HG02678 (cell line): ENCODE measurements around the gene COTL1.

ENCODE experiments used
- ATAC-seq: cut with Tn5 transposase; IDR thresholded peaks from one replicate; pipeline ENCODE4 v1.9.1; 2021; ENCODE audit warnings: mild to moderate bottlenecking, moderate library complexity; ENCODE audit not compliant: unreplicated experiment

The COTL1 gene

DNA sequence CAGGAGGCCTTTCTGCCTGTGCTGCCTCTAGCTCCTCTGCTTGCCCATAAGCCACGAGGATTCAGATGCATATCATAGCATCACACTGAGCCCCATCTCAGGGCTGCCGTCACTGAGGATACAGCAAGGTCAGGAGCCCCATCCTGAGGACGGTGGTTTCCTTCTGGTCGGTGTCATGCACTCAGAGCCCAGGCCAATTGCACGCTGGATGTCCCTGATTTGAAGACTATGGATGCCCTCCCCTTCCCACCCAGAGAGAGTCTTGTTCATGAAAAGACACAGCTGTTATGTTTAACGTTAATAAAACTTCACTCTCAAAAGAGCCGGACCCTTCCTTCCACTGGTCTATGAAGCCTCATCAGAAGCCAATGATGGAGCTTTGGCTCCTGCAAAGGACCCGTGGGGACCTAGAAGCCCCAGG, 19.9 kb downstream of the COTL1 start:
- no peak for ATAC-seq

- ATAC-seq = no peak
Observed at GRCh38 chr16:84597528-84597896, 20.4 kb downstream of the COTL1 start.

DNA sequence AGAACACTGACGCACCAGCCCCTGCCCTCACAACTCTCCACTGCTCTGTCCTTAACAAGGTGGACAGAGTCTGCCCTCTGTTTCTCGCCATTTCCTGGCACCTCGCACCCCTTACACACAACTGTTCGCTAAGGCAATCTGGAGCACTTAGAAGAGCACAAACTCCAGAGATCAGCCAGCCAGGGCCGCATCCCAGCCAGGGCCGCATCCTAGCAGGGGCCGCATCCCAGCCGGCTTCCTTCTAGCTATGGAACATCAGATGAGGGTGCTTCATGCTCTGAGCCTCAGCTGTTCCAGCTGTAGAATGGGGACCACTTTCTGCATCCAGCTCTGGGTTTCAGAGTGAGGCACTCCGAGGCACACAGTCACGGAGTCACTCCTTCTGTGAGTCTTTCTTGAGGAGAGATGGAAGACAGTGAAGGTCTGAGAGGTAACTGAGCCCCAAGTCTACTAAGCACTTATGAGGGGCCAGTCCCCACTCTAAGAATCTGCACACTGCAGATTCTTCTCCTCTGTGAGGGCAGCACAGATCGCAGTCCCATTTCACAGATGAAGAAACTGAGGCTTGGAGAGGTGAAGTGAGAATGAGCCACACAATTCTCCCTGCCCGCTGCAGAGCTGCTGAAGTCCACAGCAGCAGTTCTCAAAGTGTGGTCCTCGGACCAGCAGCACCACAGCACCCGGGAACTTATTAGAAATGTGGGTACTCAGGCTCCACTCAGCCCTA, 20.9 kb downstream of the COTL1 start:
- ATAC-seq = no peak

DNA sequence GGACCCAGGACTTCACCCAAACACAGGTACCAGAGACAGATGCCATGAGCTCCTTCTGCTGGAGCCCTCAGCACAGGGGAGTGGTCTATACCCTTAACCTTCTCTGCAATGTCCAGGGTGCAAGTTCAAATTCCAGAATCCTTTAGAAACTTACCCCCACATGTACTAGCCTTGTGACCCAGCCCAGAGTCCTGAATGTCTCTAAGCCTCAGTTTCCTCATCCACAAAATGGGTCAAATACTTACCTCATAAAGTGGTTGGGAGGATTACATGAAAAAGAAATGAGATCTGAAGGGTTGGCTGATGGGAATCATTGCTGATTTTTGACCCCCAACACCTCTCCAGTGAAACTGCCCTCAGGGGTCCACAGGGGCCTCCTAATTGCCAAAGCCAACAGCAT, 21.7 kb downstream of the COTL1 start:
- ATAC-seq = no peak

GRCh38 chr16:84595052-84595481, 22.8 kb downstream of the COTL1 start:
- no peak for ATAC-seq

GRCh38 chr16:84594725-84595038, 23.2 kb downstream of the COTL1 start:
- ATAC-seq = no peak

DNA sequence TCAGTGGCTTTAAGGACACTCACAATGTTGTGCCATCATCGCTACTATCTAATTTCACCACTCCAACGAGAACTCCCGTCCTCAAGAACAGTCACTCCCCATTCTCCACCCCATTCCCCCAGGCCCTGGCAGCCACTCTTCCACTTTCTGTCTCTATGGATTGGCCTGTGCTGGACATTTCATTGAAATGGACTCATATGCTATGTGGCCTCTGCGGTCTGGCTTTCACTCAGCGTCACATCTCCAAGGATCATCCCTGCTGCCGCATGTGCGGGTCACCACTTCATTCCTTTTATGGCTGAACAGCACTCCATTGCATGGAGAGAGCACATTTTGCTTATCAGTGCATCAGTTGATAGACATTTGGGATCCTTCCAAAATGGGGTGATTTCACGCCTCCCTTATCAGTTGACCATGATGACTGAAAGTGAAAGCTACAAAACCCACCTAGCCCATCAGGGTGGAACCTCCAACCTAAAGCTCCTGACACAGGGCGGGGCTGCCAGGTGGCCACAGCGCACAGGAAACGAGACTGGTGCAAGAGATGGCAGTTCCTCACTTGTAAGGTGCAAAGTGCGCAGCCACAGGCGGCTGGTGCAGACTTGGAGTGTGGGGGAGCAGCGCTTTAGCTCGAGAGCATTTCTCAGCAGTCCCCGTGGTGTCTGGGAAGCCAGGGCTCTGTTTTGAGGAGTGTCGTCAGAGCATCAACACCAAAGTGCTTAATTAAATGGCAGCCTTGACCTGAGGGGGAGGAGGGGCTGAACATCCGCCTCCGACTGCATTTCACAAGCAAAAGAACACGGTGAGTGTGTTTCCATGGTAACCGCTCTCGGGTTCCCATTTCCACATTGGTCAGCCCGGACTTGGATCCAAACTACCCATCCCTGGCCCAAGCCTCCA, 23.8 kb downstream of the COTL1 start:
- peak; percentile 86 for ATAC-seq

GRCh38 chr16:84592718-84593117, 25.2 kb downstream of the COTL1 start:
- ATAC-seq = no peak

GRCh38 chr16:84589975-84590719, 27.7 kb downstream of the COTL1 start:
- no peak for ATAC-seq

DNA sequence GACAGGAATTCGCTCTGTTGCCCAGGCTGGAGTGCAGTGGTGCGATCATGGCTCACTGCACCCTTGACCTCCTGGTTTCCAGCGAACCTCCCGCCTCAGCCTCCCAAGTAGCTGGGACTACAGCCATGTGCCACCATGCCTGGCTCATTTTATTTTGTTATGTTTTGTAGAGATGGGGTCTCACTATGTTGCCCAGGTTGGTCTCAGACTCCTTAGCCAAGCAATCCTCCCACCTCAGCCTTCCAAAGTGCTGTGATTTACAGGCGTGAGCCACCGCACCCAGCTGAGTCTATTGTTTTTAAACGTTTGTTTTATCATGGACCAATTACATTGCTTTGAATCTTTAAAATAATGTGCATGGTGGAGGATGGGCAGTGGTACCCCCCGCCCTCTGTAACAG, 28.9 kb downstream of the COTL1 start:
- no peak for ATAC-seq

DNA sequence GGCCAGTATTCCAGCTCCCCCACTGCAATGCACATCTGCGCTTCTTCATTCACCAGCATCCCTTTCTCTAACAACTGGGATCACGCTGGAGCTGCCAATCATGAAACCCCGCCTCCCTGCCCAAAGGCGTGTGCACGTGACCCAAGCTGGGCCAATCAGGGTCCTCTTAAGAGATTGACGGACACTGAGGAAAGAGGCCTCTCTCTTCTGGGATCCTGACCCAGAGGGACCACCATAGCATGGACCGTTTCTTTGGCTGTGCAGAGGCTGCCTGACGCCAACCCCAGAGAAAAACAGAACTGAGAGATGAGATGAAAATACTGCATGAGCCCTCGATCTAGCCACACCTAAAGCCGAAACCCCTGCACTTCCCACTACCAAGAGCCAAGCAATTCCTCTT, 32.0 kb downstream of the COTL1 start:
- ATAC-seq = peak; percentile 84

DNA sequence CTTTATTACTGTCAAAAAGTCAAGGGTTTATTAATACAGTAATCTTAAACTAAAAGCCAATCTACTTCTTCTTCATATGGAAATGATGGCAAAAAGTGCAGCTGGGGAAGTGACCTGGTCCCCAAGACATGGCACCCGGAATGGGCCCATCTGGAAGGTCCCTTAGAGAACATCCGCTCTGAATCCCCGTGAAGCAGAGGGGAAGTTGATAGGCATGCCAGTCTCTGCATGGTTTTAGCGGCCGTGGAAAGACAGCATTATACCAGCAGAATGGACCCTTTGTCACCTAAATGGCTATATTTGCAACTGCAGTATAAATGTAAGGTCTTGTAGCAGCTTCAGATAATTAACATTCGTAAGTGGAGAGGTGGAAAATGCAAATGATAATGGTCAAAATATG, 32.4 kb downstream of the COTL1 start:
- ATAC-seq = peak; percentile 13

GRCh38 chr16:84584678-84585077, 33.2 kb downstream of the COTL1 start:
- no peak for ATAC-seq

DNA sequence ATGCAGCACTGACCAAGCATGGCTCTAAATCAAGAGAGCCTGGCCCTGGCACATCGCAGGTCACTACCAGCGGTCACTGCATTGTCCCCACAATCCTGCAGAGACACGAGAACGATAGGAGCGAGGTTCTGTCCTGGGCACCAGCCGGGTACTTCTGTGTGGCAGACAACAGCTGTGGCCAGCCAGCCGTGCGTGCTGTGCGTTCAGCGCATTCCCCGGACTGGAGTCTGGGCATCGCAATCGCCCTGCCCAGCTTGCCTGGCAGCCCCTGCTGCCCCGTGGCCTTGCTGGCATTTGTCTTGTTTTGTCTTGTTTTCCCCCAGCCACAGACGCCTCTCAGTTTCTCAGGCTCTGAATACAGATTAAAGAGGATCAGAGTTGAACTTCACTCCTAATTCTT, 33.9 kb downstream of the COTL1 start:
- ATAC-seq = no peak

DNA sequence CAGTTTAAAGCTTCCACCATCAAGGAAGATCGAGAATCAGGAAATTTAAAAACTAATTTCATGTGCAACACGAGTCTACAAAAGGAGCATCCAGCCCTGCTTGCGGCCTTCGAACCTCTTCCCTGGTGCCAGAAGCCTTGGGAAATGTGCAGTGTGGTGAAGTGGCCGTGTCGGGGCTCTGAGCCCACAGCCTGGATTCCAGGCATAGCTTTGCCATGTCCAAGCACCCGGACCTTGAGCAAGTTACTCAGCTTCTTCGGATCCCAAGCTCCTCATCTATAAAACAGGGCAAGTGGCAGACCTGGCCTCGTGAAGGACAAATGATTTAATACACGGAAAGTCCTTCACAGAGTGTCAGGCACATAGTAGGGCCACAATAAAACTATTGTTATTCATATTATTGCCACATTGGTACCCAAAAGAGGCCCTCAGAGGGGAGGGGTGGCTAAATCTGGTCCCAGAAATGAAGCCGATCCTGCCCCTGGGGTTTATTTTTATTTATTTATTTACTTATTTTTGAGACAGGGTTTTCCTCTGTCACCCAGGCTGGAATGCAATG, 34.8 kb downstream of the COTL1 start:
- ATAC-seq = no peak

DNA sequence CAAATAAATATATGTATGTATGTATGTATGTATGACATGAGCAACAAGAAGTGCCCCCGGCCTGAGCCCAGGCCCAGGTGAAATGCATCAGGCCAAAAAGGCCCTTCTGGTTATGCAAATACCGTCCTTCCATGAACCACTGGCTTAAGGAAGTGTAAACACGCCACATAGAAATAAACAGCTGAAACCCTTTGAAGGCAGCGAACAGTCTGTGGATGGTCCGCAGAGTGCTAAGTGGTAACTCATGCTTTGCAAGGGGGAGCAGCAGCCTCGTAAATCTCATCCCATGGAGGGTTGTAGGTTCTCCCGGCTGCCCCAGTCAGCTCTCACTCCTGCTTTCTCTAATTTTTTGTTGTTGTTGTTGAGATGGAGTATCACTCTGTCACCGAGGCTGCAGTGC, 36.7 kb downstream of the COTL1 start:
- no peak for ATAC-seq

GRCh38 chr16:84579936-84580335, 37.9 kb downstream of the COTL1 start:
- ATAC-seq = no peak

- no peak for ATAC-seq
Observed at GRCh38 chr16:84578538-84579126, 39.2 kb downstream of the COTL1 start.

DNA sequence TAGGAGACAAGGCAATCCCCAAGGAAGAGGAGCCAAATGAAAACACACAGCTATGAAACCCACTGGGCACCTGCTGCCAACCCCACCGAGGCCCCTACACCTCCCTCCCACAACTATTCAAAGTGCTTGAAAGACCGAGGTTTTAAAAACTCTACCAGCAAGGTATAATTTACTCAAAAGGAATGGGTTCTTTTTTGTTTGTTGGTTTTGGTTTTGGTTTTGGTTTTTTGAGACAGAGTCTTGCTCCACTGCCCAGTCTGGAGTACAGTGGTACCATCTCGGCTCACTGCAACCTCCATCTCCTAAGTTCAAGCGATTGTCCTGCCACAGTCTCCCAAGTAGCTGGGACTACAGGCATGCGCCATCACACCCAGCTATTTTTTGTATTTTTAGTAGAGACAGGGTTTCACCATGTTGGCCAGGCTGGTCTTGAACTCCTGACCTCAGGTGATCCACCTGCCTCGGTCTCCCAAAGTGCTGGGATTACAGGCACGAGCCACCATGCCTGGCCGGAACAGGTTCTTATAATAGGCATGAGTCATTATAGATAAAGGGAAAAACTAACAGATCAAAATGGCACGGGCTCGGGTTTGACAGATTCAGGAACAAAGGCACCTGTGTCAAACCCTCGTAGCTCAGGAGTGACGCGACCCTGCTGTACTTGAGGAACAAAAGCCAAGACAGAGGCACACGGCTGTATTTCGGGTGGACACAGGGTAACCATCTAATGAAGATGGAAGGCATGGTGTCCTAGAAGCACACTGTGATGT, 40.7 kb downstream of the COTL1 start:
- no peak for ATAC-seq

DNA sequence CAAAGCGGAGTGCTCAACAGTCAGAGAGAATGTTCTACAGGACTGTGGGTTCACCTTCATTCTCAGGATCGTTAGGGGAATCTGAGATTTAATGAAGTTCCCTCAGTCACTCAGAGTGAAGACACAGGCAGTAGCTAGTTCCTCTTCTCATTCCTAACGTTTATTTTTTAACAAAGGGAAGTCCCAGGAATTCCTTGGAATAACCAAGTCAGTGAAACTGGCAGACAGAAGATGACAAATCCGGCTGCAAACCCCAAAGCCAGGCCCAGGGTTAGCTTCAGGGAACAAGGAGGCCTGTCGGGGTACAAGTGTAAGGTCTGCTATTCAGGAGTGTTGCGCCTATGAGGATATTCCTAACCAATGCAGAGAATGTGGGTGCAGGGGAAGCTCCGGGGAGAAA, 42.0 kb downstream of the COTL1 start:
- no peak for ATAC-seq
